A549 (cell line): Measurements from ENCODE around the gene LOC101059915.

ENCODE experiments used
- ATAC-seq, 2 experiments: fragments of 200-7000 bp in 1 of 2; fragments of >200 bp in 1 of 2; cut with Nextera tagmentation in 1 of 2; cut with Tn5 transposase in 1 of 2; 3 replicates each; pipeline versions ENCODE4 v1.8.0 to v1.9.1; 2018 to 2020; ENCODE audit warnings: mild to moderate bottlenecking in 1 of 2, moderate library complexity in 1 of 2
- CTCF ChIA-PET: fragments of 300-600 bp; sonication (Branson Sonifier 250); formaldehyde crosslinking; extraction: SDS; loops from one replicate; lab custom pipeline; 2021; ENCODE audit warnings: antibody characterized with exemption, inconsistent platforms; lab: Yijun Ruan, JAX
- POLR2A ChIA-PET: fragments of 350-600 bp; formaldehyde crosslinking; extraction: SDS; loops from one replicate; lab custom pipeline; 2021; ENCODE audit warnings: antibody characterized with exemption, inconsistent platforms; lab: Yijun Ruan, JAX
- DNase-seq, 2 experiments: peaks; one replicate each; pipeline versions ENCODE4 v3.0.0 to v3.0.0-alpha.2; 2011 to 2016; ENCODE audit warnings: low read depth in 1 of 2, low spot score in 1 of 2
- FAIRE-seq: peaks from 2 replicates; lab custom pipeline; 2011; peaks lifted over from hg19 to GRCh38; lab: Jason Lieb, UNC
- H3K27ac ChIP-seq, 2 experiments: fragments of >200 bp; sonication (Bioruptor Twin); formaldehyde crosslinking; 3 replicates each; pipeline ENCODE4 v1.5.1; 2016 to 2017
- H3K4me1 ChIP-seq: fragments of >200 bp; sonication (Bioruptor Twin); formaldehyde crosslinking; 3 replicates; pipeline ENCODE4 v1.6.1; 2016
- H3K4me2 ChIP-seq: fragments of >200 bp; sonication (Bioruptor Twin); formaldehyde crosslinking; 3 replicates; pipeline ENCODE4 v1.6.1; 2016
- H3K4me3 ChIP-seq: fragments of >200 bp; sonication (Bioruptor Twin); formaldehyde crosslinking; 3 replicates; pipeline ENCODE4 v1.5.1; 2016
- H3K9me3 ChIP-seq: fragments of >200 bp; sonication (Bioruptor Twin); formaldehyde crosslinking; 3 replicates; pipeline ENCODE4 v1.6.1; 2016
- BHLHE40 ChIP-seq: IDR thresholded peaks from 2 replicates; pipeline ENCODE4 v1.6.1; 2012; ENCODE audit warnings: low read depth, low read length, inconsistent platforms
- CEBPB ChIP-seq, 2 experiments: fragments of >200 bp in 1 of 2; sonication (Bioruptor Twin) in 1 of 2; formaldehyde crosslinking in 1 of 2; IDR thresholded peaks; 2 replicates each; pipeline ENCODE4 v1.6.1; 2012 to 2016
- HOXB13 ChIP-seq: fragments of 250-450 bp; sonication (Bioruptor Pico); IDR thresholded peaks from 2 replicates; pipeline ENCODE4 v1.5.0; 2020; ENCODE audit warnings: low read depth, mild to moderate bottlenecking, moderate library complexity
- HOXB5 ChIP-seq: fragments of 250-450 bp; sonication (Bioruptor Pico); IDR thresholded peaks from 2 replicates; pipeline ENCODE4 v1.5.0; 2020; ENCODE audit warnings: mild to moderate bottlenecking, moderate library complexity
- JUNB ChIP-seq: fragments of >200 bp; sonication (Bioruptor Twin); formaldehyde crosslinking; IDR thresholded peaks from 2 replicates; pipeline ENCODE4 v1.6.1; 2016
- KDM1A ChIP-seq: fragments of 200-600 bp; sonication (generic); IDR thresholded peaks from 2 replicates; pipeline ENCODE4 v1.6.1; 2016; ENCODE audit warnings: low read depth, mild to moderate bottlenecking
- KDM5A ChIP-seq: fragments of 200-600 bp; sonication (generic); IDR thresholded peaks from 2 replicates; pipeline ENCODE4 v1.6.1; 2016; ENCODE audit warnings: antibody characterized with exemption, mild to moderate bottlenecking
- NPAS2 ChIP-seq: fragments of 250-450 bp; sonication (Bioruptor Pico); IDR thresholded peaks from 2 replicates; pipeline ENCODE4 v1.8.0; 2022; ENCODE audit warnings: mild to moderate bottlenecking, moderate library complexity, borderline replicate concordance
- POLR2A ChIP-seq: IDR thresholded peaks from 2 replicates; pipeline ENCODE4 v1.6.1; 2012; ENCODE audit warnings: mild to moderate bottlenecking, low read length
- POLR2AphosphoS2 ChIP-seq: conservative IDR thresholded peaks from 2 replicates; pipeline ENCODE4 v1.6.1; 2012; ENCODE audit warnings: low read length, improper control_type of control experiment, inconsistent platforms
- RAD21 ChIP-seq, 2 experiments: fragments of >200 bp in 1 of 2; sonication (Bioruptor Twin) in 1 of 2; formaldehyde crosslinking in 1 of 2; IDR thresholded peaks in 1 of 2; conservative IDR thresholded peaks in 1 of 2; 2 replicates in 1 of 2; 3 replicates in 1 of 2; pipeline ENCODE4 v1.6.1; 2012 to 2018; ENCODE audit warnings: inconsistent platforms in 1 of 2
- SMC3 ChIP-seq: fragments of >200 bp; sonication (Bioruptor Twin); formaldehyde crosslinking; IDR thresholded peaks from 3 replicates; pipeline ENCODE4 v1.6.1; 2018; ENCODE audit warnings: inconsistent platforms
- ZFP36 ChIP-seq: fragments of 450-650 bp; IDR thresholded peaks from 2 replicates; pipeline ENCODE4 v1.6.1; 2014; ENCODE audit warnings: borderline replicate concordance; ENCODE audit not compliant: partially characterized antibody
- WGBS: methylation state at CpG from one replicate; pipeline ENCODE4 v1.1.6; 2017; ENCODE audit errors: missing lambda C conversion rate; 5-methylcytosine and 5-hydroxymethylcytosine counted together
- TF ChIP-seq, protein P1 (sequence below): fragments of 200-600 bp; sonication (generic); IDR thresholded peaks from 2 replicates; pipeline ENCODE4 v1.6.1; 2016; ENCODE audit warnings: antibody characterized with exemption, mild to moderate bottlenecking, moderate library complexity
- TF ChIP-seq, protein P2 (sequence below): fragments of 250-450 bp; sonication (Bioruptor Pico); IDR thresholded peaks from 2 replicates; pipeline ENCODE4 v1.5.0; 2021; ENCODE audit warnings: mild to moderate bottlenecking, moderate library complexity, borderline replicate concordance
- TF ChIP-seq, protein P3 (sequence below): fragments of >200 bp; sonication (Bioruptor Twin); formaldehyde crosslinking; IDR thresholded peaks from 3 replicates; pipeline ENCODE4 v1.5.1; 2016
- TF ChIP-seq, protein P4 (sequence below): IDR thresholded peaks from 2 replicates; pipeline ENCODE4 v1.6.1; 2012
- TF ChIP-seq, protein P5 (sequence below): IDR thresholded peaks from 2 replicates; pipeline ENCODE4 v1.6.1; 2012; ENCODE audit warnings: low read depth, borderline replicate concordance
- TF ChIP-seq, protein P6 (sequence below): fragments of 450-650 bp; IDR thresholded peaks from 2 replicates; pipeline ENCODE4 v1.6.1; 2014; ENCODE audit warnings: antibody characterized with exemption

The LOC101059915 gene

DNA sequence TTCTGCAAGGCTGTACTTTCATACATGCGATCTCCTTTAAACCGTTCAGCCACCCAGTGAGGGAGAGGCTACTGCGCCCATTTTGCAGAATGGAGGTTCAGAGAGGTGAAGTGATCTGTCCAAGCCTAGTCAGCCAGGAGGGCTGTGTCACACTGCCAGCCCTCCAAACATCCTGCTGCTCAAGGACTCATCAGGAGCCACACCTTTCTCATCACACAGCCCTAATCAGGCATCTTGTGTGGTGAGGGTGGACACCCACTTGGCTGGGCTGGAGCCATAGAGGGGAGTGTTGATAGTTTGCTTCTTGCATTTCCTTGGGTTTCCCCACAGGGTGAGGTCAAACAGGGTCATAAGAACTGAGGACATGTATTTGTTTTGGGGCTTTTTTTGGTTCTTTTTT lies 43.6 kb upstream of the LOC101059915 start:
- H3K4me3 ChIP-seq = no peak overlapping the region
- no peaks in the 10 kb centered on the region for H3K9me3 ChIP-seq
- ChIA-PET CTCF (interaction anchor here (0.8 kb wide), 1 partner anchor 13 kb away, joined by 3 read pairs; no protein-coding TSS in a partner anchor), POLR2A (no interaction called here)
- no peak overlapping the region for H3K27ac ChIP-seq
- H3K4me2 ChIP-seq = no peak overlapping the region
- ATAC-seq (no peak), DNase-seq (no peak), FAIRE-seq (no peak)
- no peaks in the 10 kb centered on the region for H3K4me1 ChIP-seq
- TF ChIP-seq, protein P1, sequence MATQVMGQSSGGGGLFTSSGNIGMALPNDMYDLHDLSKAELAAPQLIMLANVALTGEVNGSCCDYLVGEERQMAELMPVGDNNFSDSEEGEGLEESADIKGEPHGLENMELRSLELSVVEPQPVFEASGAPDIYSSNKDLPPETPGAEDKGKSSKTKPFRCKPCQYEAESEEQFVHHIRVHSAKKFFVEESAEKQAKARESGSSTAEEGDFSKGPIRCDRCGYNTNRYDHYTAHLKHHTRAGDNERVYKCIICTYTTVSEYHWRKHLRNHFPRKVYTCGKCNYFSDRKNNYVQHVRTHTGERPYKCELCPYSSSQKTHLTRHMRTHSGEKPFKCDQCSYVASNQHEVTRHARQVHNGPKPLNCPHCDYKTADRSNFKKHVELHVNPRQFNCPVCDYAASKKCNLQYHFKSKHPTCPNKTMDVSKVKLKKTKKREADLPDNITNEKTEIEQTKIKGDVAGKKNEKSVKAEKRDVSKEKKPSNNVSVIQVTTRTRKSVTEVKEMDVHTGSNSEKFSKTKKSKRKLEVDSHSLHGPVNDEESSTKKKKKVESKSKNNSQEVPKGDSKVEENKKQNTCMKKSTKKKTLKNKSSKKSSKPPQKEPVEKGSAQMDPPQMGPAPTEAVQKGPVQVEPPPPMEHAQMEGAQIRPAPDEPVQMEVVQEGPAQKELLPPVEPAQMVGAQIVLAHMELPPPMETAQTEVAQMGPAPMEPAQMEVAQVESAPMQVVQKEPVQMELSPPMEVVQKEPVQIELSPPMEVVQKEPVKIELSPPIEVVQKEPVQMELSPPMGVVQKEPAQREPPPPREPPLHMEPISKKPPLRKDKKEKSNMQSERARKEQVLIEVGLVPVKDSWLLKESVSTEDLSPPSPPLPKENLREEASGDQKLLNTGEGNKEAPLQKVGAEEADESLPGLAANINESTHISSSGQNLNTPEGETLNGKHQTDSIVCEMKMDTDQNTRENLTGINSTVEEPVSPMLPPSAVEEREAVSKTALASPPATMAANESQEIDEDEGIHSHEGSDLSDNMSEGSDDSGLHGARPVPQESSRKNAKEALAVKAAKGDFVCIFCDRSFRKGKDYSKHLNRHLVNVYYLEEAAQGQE = no peak
- TF ChIP-seq BHLHE40 (no peak), JUNB (no peak), NPAS2 (CRISPR knock-in tag) (no peak), HOXB5 (CRISPR knock-in tag) (no peak), RAD21 (conservative IDR thresholded peaks at IDR 0.05 in 1 of 2, IDR thresholded peaks at IDR 0.05 in 1 of 2) (no peak)
- TF ChIP-seq, protein P2, sequence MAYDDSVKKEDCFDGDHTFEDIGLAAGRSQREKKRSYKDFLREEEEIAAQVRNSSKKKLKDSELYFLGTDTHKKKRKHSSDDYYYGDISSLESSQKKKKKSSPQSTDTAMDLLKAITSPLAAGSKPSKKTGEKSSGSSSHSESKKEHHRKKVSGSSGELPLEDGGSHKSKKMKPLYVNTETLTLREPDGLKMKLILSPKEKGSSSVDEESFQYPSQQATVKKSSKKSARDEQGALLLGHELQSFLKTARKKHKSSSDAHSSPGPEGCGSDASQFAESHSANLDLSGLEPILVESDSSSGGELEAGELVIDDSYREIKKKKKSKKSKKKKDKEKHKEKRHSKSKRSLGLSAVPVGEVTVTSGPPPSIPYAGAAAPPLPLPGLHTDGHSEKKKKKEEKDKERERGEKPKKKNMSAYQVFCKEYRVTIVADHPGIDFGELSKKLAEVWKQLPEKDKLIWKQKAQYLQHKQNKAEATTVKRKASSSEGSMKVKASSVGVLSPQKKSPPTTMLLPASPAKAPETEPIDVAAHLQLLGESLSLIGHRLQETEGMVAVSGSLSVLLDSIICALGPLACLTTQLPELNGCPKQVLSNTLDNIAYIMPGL (CRISPR knock-in tag) = no peak
- TF ChIP-seq, protein P3, sequence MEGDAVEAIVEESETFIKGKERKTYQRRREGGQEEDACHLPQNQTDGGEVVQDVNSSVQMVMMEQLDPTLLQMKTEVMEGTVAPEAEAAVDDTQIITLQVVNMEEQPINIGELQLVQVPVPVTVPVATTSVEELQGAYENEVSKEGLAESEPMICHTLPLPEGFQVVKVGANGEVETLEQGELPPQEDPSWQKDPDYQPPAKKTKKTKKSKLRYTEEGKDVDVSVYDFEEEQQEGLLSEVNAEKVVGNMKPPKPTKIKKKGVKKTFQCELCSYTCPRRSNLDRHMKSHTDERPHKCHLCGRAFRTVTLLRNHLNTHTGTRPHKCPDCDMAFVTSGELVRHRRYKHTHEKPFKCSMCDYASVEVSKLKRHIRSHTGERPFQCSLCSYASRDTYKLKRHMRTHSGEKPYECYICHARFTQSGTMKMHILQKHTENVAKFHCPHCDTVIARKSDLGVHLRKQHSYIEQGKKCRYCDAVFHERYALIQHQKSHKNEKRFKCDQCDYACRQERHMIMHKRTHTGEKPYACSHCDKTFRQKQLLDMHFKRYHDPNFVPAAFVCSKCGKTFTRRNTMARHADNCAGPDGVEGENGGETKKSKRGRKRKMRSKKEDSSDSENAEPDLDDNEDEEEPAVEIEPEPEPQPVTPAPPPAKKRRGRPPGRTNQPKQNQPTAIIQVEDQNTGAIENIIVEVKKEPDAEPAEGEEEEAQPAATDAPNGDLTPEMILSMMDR = no peak
- WGBS = 100% methylated on average over 3 of the region's 3 CpGs

DNA sequence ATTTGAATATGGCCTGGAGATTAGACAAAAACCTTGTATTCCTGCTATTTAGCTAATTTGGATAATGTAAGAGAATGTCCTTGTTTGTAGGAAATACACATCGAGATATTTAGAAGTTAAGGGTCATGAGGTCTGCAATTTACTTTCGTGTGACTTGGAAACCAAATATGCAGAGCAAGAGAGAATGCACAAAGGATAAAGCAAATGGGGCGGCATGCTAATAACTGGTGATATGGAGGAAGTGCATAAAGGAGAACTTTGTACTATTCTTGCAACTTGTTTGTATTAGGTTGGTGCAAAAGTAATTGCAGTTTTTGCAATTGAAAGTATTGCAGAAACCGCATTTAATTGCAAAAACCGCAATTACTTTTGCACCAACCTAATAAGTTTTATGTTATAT lies 41.9 kb upstream of the LOC101059915 start:
- FAIRE-seq = no peak
- 88% methylated on average over 5 of the region's 5 CpGs for WGBS
- POLR2A ChIA-PET = no interaction called here

More for the DNA sequence above, 41.9 kb upstream of the LOC101059915 start:
- TF ChIP-seq ZFP36 (no peak), POLR2A (no peak), HOXB13 (CRISPR knock-in tag) (no peak), CEBPB (IDR thresholded peaks at IDR 0.05) (no peak), KDM1A (no peak), KDM5A (no peak), POLR2AphosphoS2 (no peak), SMC3 (no peak)
- TF ChIP-seq, protein P3 = no peak
- TF ChIP-seq, protein P4, sequence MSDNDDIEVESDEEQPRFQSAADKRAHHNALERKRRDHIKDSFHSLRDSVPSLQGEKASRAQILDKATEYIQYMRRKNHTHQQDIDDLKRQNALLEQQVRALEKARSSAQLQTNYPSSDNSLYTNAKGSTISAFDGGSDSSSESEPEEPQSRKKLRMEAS = no peak
- TF ChIP-seq, protein P5, sequence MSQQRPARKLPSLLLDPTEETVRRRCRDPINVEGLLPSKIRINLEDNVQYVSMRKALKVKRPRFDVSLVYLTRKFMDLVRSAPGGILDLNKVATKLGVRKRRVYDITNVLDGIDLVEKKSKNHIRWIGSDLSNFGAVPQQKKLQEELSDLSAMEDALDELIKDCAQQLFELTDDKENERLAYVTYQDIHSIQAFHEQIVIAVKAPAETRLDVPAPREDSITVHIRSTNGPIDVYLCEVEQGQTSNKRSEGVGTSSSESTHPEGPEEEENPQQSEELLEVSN = no peak
- TF ChIP-seq, protein P6, sequence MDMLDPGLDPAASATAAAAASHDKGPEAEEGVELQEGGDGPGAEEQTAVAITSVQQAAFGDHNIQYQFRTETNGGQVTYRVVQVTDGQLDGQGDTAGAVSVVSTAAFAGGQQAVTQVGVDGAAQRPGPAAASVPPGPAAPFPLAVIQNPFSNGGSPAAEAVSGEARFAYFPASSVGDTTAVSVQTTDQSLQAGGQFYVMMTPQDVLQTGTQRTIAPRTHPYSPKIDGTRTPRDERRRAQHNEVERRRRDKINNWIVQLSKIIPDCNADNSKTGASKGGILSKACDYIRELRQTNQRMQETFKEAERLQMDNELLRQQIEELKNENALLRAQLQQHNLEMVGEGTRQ = no peak
- DNase-seq (no peak), ATAC-seq (no peak)
- H3K4me1 ChIP-seq = no peaks in the 10 kb centered on the region
- no peak overlapping the region for H3K27ac ChIP-seq
- no peak overlapping the region for H3K4me2 ChIP-seq
- H3K4me3 ChIP-seq = no peak overlapping the region
- CTCF ChIA-PET = interaction anchor here (0.6 to 1.1 kb wide), 2 partner anchors 18 to 39 kb away, joined by 3 to 4 read pairs; no protein-coding TSS in a partner anchor
- H3K9me3 ChIP-seq = no peaks in the 10 kb centered on the region
